ENCODE data around the gene RABGAP1L.
A peak's percentile ranks its signal among the peaks of the same experiment; 100 is the strongest.

DNA sequence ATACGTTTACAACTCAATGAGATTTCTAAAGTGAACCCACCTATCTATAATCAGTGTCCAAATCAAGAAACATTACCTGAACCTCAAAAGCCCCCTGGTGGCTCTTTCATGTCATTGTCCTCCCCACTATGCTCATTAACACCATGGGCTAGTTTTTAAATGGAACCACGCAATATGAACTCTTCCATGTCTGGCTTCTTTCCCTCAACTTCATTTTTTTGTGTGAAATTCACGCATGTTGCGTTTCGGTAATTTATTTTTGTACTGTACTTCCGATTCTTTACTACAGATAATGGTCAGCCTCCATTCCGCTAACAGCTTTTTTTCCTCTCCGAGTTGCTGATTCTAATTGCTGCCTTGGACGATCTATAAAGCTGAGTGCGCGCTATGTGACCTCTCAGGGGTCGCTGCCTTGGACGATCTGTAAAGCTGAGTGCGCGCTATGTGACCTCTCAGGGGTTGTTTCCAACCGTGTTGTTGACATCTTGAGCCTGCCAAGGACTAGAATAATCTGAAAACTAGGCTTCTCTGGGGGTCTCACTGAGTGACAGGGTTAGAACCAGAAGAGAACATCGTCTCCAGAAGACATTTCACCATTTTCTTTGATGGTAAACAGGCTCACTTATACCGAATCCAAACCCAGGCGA is 839.4 kb downstream of the RABGAP1L start:
- no peak for TF ChIP-seq EZH2 (IDR thresholded peaks at IDR 0.05)
- TF ChIP-seq, protein P1, sequence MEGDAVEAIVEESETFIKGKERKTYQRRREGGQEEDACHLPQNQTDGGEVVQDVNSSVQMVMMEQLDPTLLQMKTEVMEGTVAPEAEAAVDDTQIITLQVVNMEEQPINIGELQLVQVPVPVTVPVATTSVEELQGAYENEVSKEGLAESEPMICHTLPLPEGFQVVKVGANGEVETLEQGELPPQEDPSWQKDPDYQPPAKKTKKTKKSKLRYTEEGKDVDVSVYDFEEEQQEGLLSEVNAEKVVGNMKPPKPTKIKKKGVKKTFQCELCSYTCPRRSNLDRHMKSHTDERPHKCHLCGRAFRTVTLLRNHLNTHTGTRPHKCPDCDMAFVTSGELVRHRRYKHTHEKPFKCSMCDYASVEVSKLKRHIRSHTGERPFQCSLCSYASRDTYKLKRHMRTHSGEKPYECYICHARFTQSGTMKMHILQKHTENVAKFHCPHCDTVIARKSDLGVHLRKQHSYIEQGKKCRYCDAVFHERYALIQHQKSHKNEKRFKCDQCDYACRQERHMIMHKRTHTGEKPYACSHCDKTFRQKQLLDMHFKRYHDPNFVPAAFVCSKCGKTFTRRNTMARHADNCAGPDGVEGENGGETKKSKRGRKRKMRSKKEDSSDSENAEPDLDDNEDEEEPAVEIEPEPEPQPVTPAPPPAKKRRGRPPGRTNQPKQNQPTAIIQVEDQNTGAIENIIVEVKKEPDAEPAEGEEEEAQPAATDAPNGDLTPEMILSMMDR (IDR thresholded peaks at IDR 0.05): peak; percentile 92
